RWPE2 (cell line): ENCODE data around the gene TBX2.

Source experiments
- ATAC-seq: fragments of 200-7000 bp; cut with Tn5 transposase; 3 replicates; pipeline ENCODE4 v1.9.1; 2021; ENCODE audit warnings: low read depth
- DNase-seq: peaks from one replicate; pipeline ENCODE4 v3.0.0-alpha.2; 2020; ENCODE audit warnings: low spot score
- H3K27ac ChIP-seq: fragments of 450-650 bp; 2 replicates; pipeline ENCODE4 v1.5.1; 2017; ENCODE audit warnings: mild to moderate bottlenecking; ENCODE audit not compliant: poor library complexity, severe bottlenecking
- H3K27me3 ChIP-seq: fragments of 250-450 bp; sonication (Bioruptor Pico); 2 replicates; pipeline ENCODE4 v1.5.1; 2021; ENCODE audit warnings: mild to moderate bottlenecking, moderate library complexity; ENCODE audit not compliant: insufficient read depth, poor library complexity, severe bottlenecking
- H3K36me3 ChIP-seq: fragments of 250-450 bp; sonication (Bioruptor Pico); 2 replicates; pipeline ENCODE4 v1.5.1; 2020; ENCODE audit warnings: low read depth, mild to moderate bottlenecking, moderate library complexity
- H3K4me1 ChIP-seq: fragments of 250-450 bp; sonication (Bioruptor Pico); 2 replicates; pipeline ENCODE4 v1.5.1; 2021; ENCODE audit warnings: mild to moderate bottlenecking, moderate library complexity; ENCODE audit not compliant: insufficient read depth, poor library complexity, severe bottlenecking
- H3K4me3 ChIP-seq: fragments of 250-450 bp; sonication (Bioruptor Pico); 2 replicates; pipeline ENCODE4 v1.5.1; 2021; ENCODE audit warnings: mild to moderate bottlenecking, moderate library complexity; ENCODE audit not compliant: severe bottlenecking
- H3K9me3 ChIP-seq: fragments of 250-450 bp; sonication (Bioruptor Pico); 2 replicates; pipeline ENCODE4 v1.5.1; 2021; ENCODE audit warnings: mild to moderate bottlenecking, moderate library complexity; ENCODE audit not compliant: severe bottlenecking
- CTCF ChIP-seq: fragments of 450-650 bp; IDR thresholded peaks from one replicate; pipeline ENCODE4 v1.5.1; 2017; ENCODE audit warnings: mild to moderate bottlenecking, moderate library complexity; ENCODE audit not compliant: poor library complexity, severe bottlenecking

TBX2 gene

GRCh38 chr17:61361084-61361483 is 38.6 kb upstream of the TBX2 start:
- H3K4me3 ChIP-seq, result no peak overlapping the region
- no peaks in the 10 kb centered on the region for H3K36me3 ChIP-seq
- H3K4me1 ChIP-seq, result peaks cover 27% of the 10 kb centered on the region
- ATAC-seq, result peak; percentile 69
- no peaks in the 10 kb centered on the region for H3K27me3 ChIP-seq
- H3K9me3 ChIP-seq, result no peaks in the 10 kb centered on the region
- no peak for DNase-seq
- TF ChIP-seq CTCF, result no peak
- H3K27ac ChIP-seq, result peak overlapping the region; percentile 53

GRCh38 chr17:61362396-61362795 is 37.2 kb upstream of the TBX2 start:
- no peak for TF ChIP-seq CTCF
- no peak overlapping the region for H3K4me3 ChIP-seq
- H3K27me3 ChIP-seq, result no peaks in the 10 kb centered on the region
- no peaks in the 10 kb centered on the region for H3K36me3 ChIP-seq
- H3K9me3 ChIP-seq, result no peaks in the 10 kb centered on the region
- ATAC-seq (no peak), DNase-seq (no peak)
- no peak overlapping the region for H3K27ac ChIP-seq
- peaks cover 16% of the 10 kb centered on the region for H3K4me1 ChIP-seq

- no peak for TF ChIP-seq CTCF
- ATAC-seq, result no peak
- no peak for DNase-seq
- Histone ChIP-seq H3K36me3 (no peaks in the 10 kb centered on the region), H3K27me3 (no peaks in the 10 kb centered on the region), H3K27ac (no peak overlapping the region), H3K9me3 (no peaks in the 10 kb centered on the region), H3K4me3 (no peak overlapping the region), H3K4me1 (peaks cover 16% of the 10 kb centered on the region)
Observed at GRCh38 chr17:61362852-61363600, 36.6 kb upstream of the TBX2 start.

- H3K4me3 ChIP-seq, result no peak overlapping the region
- H3K9me3 ChIP-seq, result no peaks in the 10 kb centered on the region
- H3K27me3 ChIP-seq, result no peaks in the 10 kb centered on the region
- peaks cover 16% of the 10 kb centered on the region for H3K4me1 ChIP-seq
- TF ChIP-seq CTCF, result no peak
- DNase-seq (no peak), ATAC-seq (no peak)
- H3K27ac ChIP-seq, result no peak overlapping the region
- H3K36me3 ChIP-seq, result no peaks in the 10 kb centered on the region
Observed at GRCh38 chr17:61363601-61364462, 35.8 kb upstream of the TBX2 start.

GRCh38 chr17:61364463-61364846 is 35.2 kb upstream of the TBX2 start:
- H3K36me3 ChIP-seq, result no peaks in the 10 kb centered on the region
- ATAC-seq (no peak), DNase-seq (no peak)
- H3K27me3 ChIP-seq, result no peaks in the 10 kb centered on the region
- no peak overlapping the region for H3K4me3 ChIP-seq
- H3K9me3 ChIP-seq, result no peaks in the 10 kb centered on the region
- no peak for TF ChIP-seq CTCF
- no peak overlapping the region for H3K27ac ChIP-seq
- peaks cover 16% of the 10 kb centered on the region for H3K4me1 ChIP-seq
